Subcutaneous adipose tissue (tissue), 4 donors: ENCODE results near the gene MGMT. TPM values are rescaled to one million over a fixed set of nuclear protein-coding genes. Genes with fewer than 3 reads are reported as not detected.

ENCODE experiments used
- total RNA-seq, 4 donors: library from RNA; depleted of rRNA; stranded (reverse); fragments of >200 nt; gene quantifications; one replicate each; pipeline ENCODE4 v1.1.0, GENCODE V29; 2016
- TF ChIP-seq, protein P1 (sequence below): fragments of 450-650 bp; IDR thresholded peaks from one replicate; pipeline ENCODE4 v1.5.1; 2016; ENCODE audit warnings: low read depth, mild to moderate bottlenecking, control low read depth, antibody characterized with exemption, moderate library complexity

The MGMT gene
- total RNA-seq, 4 donors from 2014 or later = 27.5 to 74.8 (median 42.2) TPM

DNA sequence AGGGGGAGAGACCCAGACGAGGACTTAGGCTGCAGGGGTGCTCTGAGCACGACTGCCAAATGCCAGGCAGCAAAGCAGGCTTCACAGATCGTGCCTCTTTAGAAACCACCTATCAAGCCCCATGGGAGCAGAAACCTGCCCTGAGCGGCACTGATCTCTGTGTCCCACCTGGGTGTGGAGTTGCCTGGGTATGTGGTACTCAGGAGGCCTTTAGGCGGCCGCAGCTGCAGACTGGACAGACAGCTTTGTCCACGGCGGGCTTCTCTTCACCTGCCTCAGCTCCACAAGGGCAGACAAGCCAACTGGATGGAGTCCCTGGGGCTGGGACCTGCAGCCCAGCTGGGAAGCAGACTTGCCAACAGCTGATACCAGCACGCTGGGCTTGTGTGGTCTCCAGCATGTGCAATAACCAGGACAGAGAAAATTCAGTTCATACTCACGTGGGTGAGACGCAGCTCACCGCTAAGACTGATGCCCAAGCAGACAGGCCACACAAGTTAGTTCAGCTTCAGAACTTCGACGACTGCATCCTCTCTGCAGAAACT is 333.8 kb downstream of the MGMT start:
- TF ChIP-seq, protein P1, sequence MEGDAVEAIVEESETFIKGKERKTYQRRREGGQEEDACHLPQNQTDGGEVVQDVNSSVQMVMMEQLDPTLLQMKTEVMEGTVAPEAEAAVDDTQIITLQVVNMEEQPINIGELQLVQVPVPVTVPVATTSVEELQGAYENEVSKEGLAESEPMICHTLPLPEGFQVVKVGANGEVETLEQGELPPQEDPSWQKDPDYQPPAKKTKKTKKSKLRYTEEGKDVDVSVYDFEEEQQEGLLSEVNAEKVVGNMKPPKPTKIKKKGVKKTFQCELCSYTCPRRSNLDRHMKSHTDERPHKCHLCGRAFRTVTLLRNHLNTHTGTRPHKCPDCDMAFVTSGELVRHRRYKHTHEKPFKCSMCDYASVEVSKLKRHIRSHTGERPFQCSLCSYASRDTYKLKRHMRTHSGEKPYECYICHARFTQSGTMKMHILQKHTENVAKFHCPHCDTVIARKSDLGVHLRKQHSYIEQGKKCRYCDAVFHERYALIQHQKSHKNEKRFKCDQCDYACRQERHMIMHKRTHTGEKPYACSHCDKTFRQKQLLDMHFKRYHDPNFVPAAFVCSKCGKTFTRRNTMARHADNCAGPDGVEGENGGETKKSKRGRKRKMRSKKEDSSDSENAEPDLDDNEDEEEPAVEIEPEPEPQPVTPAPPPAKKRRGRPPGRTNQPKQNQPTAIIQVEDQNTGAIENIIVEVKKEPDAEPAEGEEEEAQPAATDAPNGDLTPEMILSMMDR = no peak

DNA sequence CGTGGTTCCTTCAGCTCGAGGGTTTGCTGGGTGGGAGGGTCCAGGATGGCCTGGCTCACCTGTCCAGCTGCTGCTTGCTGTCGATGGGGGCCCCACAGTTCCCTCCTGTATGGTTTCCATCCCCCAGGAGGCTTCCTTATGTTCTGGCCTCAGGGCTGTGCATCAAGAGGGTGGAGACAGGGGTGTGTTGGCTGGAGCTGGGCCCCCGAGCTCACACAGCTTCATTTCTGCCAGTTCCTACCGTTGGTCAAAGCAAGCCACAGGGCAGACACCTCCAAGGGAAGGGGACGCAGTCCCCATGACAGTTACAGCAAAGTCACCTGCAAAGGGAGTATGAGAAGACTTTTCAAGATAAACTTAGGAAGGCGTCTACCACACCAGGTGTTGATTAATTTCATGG is 340.2 kb downstream of the MGMT start:
- TF ChIP-seq, protein P1 = no peak

DNA sequence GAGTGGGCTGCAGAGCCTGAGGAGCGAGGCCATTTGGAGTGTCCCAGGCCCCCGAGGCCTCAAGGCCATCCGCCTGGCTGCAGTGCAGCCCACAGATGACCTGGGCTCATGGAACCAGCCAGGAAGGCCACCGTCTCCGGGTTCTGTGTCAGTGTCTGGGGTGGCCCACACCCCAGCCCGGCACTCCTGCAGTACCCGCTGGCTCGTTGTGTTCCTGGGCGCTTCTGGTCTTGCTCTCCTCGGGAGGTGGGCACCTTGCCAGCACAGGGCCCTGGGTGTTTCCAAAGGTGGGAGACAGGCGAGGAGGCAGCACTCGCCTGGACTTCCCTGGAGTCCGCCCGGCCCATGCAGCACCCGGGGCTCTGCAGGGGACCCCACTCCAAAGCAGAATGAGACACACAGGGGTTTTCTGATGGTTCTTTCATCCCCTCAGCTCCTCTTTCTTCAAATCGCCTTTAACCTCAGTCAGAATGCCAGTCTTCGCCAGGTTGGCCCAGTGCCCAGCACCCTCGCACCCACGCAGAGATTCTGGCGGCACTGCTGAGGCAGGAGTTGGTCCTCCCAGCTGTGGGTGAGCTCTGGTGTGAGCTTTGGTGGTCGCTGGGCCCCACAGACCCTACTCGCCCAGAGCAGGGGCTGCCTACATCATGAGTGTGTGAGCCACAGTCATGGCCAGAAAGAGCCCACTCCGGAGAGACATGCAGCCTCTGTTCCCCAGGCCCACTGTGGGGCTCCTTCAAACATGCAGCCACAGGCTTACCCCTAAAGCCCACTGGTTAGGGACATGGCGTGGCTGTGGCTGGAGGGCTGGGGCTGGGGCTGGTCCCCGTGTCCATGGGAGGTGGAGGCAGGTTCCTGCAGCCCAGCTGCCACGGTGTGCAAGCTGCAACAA is 341.3 kb downstream of the MGMT start:
- TF ChIP-seq, protein P1 = no peak

DNA sequence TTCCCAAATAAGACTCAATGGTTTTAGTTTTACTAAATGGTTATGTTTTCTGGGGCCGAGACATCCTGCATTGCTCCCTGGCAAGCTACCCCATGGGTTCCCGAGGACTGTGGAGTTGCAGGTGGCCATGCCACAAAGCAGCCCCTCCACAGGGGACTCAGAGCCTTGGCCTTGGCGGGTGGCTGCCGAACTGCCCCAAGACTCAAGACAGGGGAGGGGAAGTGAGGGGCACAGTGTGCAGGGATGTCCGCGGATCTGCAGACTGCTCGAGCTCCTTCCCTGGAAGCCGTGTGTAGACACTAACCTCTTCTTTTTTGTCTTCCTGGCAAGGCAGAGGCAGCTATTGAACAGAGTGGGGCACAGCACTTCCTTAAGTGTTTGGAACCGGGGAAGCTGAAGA is 342.4 kb downstream of the MGMT start:
- TF ChIP-seq, protein P1 = no peak

DNA sequence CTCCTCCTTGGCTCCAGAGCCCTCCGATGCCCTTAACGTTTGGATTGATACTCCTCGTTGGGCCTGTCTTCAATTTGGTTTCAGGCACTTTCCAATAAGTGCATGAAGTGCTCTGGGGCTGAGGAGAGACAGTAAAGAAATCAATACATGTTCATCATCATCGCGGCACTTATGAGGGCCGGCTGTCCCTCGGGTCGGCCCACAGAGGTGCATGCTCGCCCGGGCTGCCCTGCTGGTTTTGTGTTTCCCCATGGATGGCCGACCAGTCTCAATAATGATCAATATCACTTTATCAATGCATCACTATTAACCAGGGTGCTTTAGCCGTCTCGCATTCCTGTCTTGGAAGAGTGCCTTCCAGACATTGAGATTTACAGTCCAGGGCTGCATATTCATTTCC is 342.8 kb downstream of the MGMT start:
- TF ChIP-seq, protein P1 = no peak

DNA sequence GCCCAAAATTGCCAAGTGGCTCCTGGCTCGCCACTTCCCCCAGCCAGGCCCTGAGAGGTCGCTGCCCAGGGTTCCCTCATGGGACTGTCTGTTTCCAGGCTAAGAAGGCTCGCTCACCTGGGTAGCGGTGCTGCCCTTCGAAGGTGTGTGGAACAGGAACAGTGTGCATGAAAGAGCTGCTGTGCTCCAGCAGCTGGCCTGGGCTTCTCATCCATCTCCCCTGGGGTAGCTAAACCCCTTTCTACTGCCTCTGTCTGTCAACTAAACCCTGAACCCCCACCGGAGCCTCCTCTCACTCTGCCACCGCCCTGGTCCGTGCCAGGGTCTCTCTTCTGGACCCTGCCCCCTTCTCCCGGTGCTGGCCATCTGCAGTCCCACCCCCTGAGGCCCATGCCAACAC is 344.2 kb downstream of the MGMT start:
- TF ChIP-seq, protein P1 = no peak

DNA sequence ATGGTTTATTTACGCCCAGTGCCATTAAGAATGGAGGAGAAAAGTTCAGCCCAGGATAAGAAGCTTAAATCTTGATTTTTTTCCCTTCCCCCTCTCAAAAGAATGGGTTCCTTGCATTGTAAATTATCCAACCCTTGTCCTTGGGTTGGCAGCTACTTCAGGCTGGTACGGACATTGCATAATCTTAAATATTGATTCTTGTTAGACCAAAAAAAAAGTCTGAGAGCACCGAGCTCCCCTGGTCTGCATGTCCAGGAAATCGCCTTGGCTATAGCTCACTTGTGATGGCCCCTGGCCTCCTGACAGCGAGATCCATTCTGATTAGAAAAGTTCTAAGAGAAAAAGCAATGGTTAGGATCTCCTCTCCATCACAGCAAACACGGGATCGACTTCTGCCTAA is 345.4 kb downstream of the MGMT start:
- TF ChIP-seq, protein P1 = no peak
